T-helper 1 cell (primary cell): Measurements from ENCODE around the gene CAMSAP2.

Experiments
- DNase-seq, 5 donors: peaks; one replicate each; pipeline ENCODE4 v3.0.0-alpha.2; 2012 to 2020

The CAMSAP2 gene

DNA sequence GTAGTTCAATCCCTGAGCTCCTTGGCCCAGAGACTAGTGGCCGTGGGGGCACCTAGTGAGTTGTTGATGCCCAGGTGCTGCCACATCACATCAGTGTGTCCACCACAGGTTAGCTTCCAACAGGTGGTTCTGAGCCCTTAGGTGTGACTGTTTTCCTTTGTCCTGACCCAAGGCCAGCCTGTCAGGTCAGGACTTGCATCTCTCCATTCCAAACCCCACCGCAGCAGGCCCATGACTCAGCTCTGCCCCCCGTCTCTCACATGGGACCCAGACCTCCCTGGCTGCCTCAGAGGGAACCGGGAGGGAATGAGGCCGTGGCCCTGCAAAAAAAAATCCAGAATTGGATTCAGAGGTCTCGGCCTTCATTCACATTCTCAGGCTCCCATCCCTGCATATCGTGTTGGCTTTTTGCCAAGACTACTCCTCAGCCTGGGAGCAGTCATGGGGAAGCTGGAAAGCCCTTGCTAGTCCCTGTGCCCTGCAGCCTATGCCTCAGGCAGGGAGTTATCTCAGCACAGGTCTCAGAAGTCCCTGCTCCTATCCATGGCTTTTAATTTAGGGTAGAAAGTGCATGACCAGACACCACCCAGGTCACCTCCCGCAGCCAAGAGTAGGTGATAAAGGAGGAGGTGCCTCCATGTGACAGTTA is 163.2 kb downstream of the CAMSAP2 start:
- DNase-seq = no peak

DNA sequence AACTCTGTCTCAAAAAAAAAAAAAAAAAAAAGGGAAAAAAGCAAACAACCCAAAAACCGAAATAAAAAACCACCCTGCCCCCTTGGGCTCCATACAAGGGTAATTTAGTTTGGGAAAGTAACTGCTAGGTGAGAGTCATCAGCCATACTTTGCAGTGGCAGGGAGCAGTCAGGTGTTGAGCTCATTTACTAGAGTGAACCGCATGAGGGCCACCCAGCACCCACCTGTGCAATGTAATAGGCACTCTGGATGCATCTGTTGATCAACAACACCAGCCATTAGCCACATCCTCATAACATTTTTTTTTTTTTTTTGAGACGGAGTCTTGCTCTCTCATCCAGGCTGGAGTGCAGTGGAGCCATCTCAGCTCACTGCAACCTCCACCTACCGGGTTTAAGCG is 165.1 kb downstream of the CAMSAP2 start:
- DNase-seq = no peak

- DNase-seq = no peak
Observed at GRCh38 chr1:200904772-200905171, 166.1 kb downstream of the CAMSAP2 start.

- DNase-seq = peak in 2 of 5 donors; percentile 23 to 52
Observed at GRCh38 chr1:200905411-200906052, 166.8 kb downstream of the CAMSAP2 start.

- no peak for DNase-seq
Observed at GRCh38 chr1:200906491-200906890, 167.8 kb downstream of the CAMSAP2 start.

- DNase-seq = no peak
Observed at GRCh38 chr1:200907611-200908097, 169.0 kb downstream of the CAMSAP2 start.

GRCh38 chr1:200908191-200908868 is 169.6 kb downstream of the CAMSAP2 start:
- DNase-seq = no peak

GRCh38 chr1:200909071-200909470 is 170.4 kb downstream of the CAMSAP2 start:
- no peak for DNase-seq

GRCh38 chr1:200909757-200910239 is 171.1 kb downstream of the CAMSAP2 start:
- DNase-seq = no peak
